Measurements from ENCODE around the gene PPP2R1A.
"Not testable (repeated sequence)": the region's sequence is repeated elsewhere in the genome, so short reads cannot be mapped to it uniquely, and the experiment has no call there.

Gene PPP2R1A

DNA sequence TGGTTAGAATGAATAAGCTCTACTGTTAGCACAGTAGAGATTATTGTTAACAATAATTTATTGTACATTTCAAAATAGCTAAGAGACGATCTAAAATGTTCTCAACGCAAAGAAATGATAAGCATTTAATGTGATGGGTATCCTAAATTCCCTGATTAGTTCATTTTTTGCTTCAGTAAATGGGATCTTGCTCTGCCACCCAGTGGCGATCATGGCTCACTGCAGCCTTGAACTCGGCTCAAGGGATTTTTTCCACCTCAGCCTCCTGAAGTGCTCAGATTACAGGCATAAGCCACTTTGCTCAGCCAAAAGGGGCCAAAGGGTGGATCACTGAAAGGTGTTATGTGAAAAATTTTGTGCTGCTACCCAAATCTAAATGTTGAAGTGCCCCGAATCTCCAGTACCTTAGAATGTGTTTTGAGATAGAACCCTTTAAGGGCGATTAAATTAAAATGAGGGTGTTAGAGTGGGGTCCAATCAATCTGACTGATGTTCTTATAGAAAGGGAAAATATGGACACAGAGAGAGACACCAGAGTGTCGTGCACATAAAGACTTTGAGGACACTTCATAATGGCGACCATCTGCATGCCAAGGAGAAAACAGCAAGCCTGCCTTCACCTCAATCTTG is 48.0 kb downstream of the PPP2R1A start:
- peak in 3 of 4 experiments; percentile 12 to 34 (median 29) for DNase-seq (ENCODE audit: low read depth in 4 of 4, low spot score in 1 of 4)

DNA sequence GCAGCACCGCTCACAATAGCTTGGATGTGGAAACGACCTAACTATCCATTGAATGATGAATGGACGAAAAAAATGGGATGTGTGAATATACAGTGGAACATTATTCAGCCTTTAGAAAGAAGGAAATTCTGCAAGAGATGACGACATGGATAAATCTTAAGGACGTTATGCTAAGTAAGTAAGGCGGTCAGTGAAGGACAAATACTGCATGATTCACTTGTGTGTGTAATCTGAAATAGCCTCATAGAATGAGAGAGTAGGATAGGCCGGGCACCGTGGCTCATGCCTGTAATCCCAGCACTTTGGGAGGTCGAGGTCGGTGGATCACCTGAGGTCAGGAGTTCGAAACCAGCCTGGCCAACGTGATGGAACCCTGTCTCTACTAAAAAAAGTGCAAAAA is 54.2 kb downstream of the PPP2R1A start:
- DNase-seq (ENCODE audit: low read depth in 4 of 4, low spot score in 1 of 4) = no peak

DNA sequence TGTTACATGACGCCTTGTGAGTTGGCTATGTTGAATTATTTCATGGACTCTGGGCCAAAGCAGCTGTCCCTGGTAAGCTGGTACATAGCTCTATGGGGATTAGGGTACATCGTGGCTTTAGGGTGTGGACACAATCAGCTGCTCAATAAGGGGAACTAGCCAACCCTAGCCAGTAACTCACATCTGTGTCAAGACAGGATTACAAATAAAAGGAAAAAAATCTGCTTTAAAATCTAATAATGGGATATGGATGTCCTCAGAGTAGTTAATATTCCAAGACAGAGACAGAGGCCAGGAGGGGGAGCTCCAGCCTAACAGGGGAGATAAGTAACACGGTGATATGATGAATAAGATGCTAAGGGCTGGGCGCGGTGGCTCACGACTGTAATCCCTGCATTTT is 58.4 kb downstream of the PPP2R1A start:
- DNase-seq (ENCODE audit: low read depth in 4 of 4, low spot score in 1 of 4) = peak; percentile 24 to 41 (median 37)

DNA sequence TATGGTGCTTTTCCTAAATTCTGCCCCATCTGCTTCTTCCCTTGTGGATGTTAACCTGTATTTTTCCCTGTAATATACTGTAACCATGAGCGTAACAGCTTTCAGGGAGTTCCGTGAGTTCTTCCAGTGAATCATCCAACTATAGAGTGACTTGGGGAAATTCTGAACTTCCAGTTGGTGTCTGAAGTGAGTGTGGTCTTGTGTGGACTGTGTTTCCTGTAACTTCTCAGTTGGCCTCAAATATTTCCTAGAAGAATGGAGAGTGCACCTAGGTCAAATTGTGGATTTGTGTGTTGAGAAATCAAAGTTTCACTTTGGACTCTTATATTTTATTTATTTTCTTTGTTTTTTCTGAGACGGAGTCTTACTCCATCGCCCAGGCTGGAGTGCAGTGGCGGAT is 68.6 kb downstream of the PPP2R1A start:
- no peak for DNase-seq (ENCODE audit: low read depth in 4 of 4, low spot score in 1 of 4)

DNA sequence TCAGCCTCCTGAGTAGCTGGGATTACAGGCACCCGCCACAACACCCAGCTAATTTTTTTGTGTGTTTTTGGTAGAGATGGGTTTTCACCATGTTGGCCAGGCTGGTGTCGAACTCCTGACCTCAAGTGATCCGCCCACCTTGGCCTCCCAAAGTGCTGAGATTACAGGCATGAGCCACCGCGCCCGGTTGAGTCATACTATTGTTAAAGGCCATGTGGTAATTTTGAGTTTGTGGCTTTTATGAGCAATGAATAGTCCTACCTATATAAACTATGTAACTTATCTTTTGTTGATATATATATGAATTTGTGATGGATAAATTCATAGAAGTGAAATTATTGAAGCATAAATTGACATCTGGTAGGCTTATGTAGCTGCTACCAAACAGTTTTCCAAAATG is 75.7 kb downstream of the PPP2R1A start:
- DNase-seq (ENCODE audit: low read depth in 4 of 4, low spot score in 1 of 4) = not testable (repeated sequence)

DNA sequence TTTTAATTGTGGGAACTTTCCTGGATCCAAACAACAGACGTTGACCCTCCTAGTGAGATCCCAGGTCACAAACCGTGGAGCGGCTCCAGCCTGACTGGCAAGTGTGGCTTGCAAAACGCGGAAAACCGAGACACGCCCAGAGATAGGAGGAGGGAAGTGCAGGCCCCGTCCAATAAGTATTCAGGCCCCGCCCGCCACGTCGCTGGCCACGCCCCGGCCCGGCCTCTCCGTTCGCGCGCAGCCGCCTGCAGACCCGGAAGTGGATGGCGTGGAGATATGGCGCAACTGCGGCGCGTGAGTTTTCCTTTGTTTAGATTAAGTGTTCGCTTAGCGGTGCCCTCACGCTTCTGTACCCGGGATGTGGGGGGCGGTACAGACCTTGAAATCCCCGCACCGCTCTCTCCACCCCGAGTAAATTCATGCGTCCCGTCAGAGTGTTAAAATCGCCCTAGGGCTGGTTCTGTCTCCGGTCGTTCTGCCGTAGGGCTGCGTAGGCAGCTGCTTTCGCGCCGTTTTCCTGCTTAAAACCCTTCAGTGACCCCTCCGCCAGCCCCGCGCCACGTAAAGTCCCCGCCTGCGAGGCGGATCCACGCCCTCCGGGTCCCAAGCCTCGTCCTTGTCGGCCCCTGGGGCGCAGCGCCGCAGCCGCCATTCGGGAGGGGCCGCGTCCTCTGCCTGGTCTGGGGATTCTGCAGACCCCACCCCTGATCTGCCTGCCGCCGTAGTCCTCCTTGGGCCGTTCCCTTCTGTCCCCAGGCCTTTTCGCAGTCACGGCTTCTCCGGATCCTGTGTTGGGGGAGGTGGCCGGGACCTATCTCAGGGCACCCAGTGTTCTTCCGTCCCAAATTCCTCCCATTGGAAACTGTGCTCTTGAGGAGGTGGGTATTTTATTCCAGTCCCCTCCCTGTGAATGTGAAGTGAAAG is 79.7 kb downstream of the PPP2R1A start, which contains the start of gene ZNF766:
Gene ZNF766, plus strand, starts transcription at position 250 of the 924 bp plus-strand sequence. Its CDS starts 27 bp downstream, at position 277.
- DNase-seq (ENCODE audit: low read depth in 4 of 4, low spot score in 1 of 4) = peak; percentile 95 to 98 (median 96)

DNA sequence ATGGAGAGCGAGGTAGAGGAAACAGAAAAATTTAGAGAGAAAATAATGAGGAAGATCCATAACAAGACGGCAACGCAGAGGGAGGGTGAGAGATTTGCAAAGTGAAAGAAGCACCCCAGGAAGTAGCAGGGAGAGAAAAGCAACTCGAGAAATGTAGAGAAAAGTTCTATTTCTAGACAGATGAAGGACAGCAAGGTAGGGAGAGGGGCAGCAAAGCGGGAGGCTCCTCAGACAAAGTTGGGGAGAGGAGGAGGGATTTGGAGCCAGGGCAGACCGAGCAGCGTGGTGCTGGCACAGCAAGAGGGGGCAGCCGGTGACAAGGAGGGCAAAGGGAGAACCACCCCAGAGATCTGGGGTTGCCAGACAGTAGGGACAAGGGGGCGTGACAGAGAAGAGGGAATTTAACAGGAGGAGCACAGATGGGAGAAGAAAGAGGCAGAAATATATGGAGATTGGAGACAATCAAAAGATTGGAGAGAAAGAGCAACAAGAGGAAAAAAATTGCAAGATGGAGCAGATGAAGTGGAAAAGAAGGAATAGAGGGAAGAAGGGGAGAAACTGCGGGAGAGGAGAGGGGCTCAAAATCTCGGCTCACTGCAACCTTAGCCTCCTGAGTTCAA is 80.5 kb downstream of the PPP2R1A start:
- DNase-seq (ENCODE audit: low read depth in 4 of 4, low spot score in 1 of 4) = no peak

DNA sequence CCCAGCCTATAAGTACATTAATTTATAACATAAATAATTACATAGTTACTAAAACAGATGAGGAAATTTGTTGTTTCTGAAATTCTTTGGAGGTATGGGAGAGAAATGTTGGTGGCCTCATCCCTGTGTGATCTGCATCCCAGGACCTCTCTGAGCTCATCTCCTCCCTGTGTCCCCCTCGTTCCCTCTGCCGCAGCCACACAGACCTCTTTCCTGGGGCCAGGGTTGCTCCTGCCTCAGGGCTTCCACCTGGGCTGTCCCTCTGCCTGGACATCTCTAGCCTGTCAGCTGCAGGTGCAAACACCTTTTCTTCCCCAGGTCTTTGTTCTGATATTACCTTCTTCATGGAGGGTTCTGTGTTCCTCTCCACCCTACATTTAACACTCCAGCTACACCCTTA is 83.4 kb downstream of the PPP2R1A start:
- no peak for DNase-seq (ENCODE audit: low read depth in 4 of 4, low spot score in 1 of 4)

DNA sequence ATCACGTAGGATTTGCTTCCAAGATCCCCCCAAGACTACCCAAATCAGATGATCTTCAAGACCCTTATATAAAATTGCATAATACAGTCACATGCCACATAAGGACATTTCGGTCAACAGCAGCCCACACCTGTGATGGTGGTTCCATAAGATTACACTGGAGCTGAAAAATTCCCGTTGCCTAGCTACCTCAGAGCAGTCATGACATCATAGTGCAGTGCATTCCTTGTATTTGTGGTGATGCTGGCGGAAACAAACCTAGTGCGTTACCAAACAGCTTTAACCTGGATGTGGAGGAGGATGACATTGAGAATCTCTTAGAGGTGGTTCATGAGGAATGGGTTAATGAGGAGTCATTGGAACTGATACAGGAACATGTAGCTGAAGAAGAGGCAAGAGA is 84.3 kb downstream of the PPP2R1A start:
- no peak for DNase-seq (ENCODE audit: low read depth in 4 of 4, low spot score in 1 of 4)

DNA sequence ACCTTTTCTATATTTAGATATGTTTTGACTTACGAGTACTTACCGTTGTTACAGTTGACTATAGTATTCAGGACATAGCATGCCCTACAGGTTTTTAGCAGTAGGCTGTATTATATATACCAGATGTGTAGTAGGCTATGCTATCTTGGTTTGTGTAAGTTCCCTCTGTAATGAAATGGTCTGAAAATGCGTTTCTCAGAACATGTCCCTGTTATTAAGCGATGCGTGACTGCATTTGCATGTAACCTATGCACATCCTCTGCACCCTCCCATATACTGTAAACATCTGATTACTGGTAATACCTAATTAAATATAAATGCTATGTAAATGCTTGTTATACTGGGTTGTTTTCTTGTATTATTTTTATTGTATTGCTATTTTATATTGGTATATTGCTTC is 86.1 kb downstream of the PPP2R1A start:
- no peak for DNase-seq (ENCODE audit: low read depth in 4 of 4, low spot score in 1 of 4)

DNA sequence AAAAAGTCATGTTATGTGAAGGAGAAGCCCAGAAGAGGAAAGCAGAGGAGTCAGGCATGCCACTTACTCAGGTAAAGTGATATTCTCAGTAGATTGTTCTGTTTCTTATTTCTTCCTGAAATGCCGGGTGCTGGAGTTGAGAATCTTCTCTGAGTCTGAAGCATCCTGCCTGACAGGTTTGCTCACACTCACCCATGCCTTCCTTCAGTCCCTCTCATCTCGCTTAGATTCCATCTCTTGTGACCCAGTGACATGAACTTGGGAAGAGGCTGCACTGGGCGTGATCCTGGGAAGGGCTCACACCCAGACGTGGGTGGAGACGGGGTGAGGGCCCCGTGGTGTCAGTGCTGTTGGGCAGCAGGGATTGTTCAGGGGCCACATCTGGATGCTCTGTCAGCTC is 87.6 kb downstream of the PPP2R1A start:
- no peak for DNase-seq (ENCODE audit: low read depth in 4 of 4, low spot score in 1 of 4)

Measured in stimulated activated CD4-positive, alpha-beta T cell treated with anti-CD3 and anti-CD28 coated beads, Interleukin-1b, Interleukin-23, amount 100 ng/mL, for 24 hours (primary cell).